ENCODE data around the gene CAND2.

Gene CAND2

GRCh38 chr3:12815719-12816118 lies 19.2 kb downstream of the CAND2 start:
- no peak overlapping the region for H3K27ac ChIP-seq
- TF ChIP-seq CTCF (conservative IDR thresholded peaks at IDR 0.05) (no peak; the same call in 1 of the 2 replicates), ZFX (IDR thresholded peaks at IDR 0.05) (no peak)

GRCh38 chr3:12816521-12817342 lies 20.3 kb downstream of the CAND2 start:
- no peak overlapping the region for H3K27ac ChIP-seq
- no peak for TF ChIP-seq ZFX (IDR thresholded peaks at IDR 0.05)
- no peak for TF ChIP-seq CTCF (conservative IDR thresholded peaks at IDR 0.05)

DNA sequence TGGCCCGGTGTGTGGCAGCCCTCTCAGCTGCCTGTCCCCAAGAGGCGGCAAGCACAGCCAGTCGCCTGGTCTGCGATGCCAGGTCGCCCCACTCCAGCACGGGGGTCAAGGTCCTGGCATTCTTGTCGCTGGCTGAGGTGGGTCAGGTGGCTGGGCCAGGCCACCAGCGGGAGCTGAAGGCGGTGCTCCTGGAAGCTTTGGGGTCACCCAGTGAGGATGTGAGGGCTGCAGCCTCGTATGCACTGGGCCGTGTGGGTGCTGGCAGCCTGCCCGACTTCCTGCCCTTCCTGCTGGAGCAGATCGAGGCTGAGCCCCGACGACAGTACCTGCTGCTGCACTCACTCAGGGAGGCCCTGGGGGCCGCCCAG lies 20.8 kb downstream of the CAND2 start:
- TF ChIP-seq CTCF (conservative IDR thresholded peaks at IDR 0.05) (no peak), ZFX (IDR thresholded peaks at IDR 0.05) (no peak)
- no peak overlapping the region for H3K27ac ChIP-seq

- TF ChIP-seq ZFX (IDR thresholded peaks at IDR 0.05) (no peak), CTCF (conservative IDR thresholded peaks at IDR 0.05) (no peak)
- no peak overlapping the region for H3K27ac ChIP-seq
Observed at GRCh38 chr3:12818273-12818672, 21.8 kb downstream of the CAND2 start.

DNA sequence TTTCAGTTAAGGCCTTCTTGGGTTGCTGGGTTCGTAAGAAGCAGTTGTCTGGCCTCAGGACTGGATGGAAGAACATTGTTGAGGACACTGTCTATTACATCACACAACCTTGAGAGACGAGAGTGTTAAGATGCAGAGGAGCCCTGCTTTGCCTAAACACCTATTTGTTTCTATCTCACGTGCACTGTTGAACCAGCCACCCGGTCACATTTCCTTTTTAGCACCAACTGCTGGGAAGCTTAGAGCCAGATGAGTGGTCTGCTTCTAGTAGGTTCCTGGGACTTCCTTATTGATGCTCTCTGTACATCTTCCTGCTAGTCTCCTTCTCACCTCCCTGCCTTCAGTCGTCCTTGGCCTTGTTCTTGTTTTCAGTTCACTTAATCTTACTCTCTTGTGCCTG lies 22.3 kb downstream of the CAND2 start:
- no peak overlapping the region for H3K27ac ChIP-seq
- TF ChIP-seq CTCF (conservative IDR thresholded peaks at IDR 0.05): no peak
- no peak for TF ChIP-seq ZFX (IDR thresholded peaks at IDR 0.05)

GRCh38 chr3:12822725-12823373 lies 26.4 kb downstream of the CAND2 start:
- TF ChIP-seq ZFX (IDR thresholded peaks at IDR 0.05) (no peak), CTCF (conservative IDR thresholded peaks at IDR 0.05) (peak; percentile 70)
- H3K27ac ChIP-seq: no peak overlapping the region

- TF ChIP-seq CTCF (conservative IDR thresholded peaks at IDR 0.05) (no peak), ZFX (IDR thresholded peaks at IDR 0.05) (no peak)
- H3K27ac ChIP-seq: no peak overlapping the region
Observed at GRCh38 chr3:12824299-12824698, 27.8 kb downstream of the CAND2 start.

Measured in C4-2B (cell line).